ENCODE measurements around the gene BAIAP2L2. TPM values are rescaled to one million over a fixed set of nuclear protein-coding genes. Genes with fewer than 3 reads are reported as not detected.

The BAIAP2L2 gene
- polyA plus RNA-seq, 3 donors from 2014 or later: 0.21 TPM; not detected in 2

DNA sequence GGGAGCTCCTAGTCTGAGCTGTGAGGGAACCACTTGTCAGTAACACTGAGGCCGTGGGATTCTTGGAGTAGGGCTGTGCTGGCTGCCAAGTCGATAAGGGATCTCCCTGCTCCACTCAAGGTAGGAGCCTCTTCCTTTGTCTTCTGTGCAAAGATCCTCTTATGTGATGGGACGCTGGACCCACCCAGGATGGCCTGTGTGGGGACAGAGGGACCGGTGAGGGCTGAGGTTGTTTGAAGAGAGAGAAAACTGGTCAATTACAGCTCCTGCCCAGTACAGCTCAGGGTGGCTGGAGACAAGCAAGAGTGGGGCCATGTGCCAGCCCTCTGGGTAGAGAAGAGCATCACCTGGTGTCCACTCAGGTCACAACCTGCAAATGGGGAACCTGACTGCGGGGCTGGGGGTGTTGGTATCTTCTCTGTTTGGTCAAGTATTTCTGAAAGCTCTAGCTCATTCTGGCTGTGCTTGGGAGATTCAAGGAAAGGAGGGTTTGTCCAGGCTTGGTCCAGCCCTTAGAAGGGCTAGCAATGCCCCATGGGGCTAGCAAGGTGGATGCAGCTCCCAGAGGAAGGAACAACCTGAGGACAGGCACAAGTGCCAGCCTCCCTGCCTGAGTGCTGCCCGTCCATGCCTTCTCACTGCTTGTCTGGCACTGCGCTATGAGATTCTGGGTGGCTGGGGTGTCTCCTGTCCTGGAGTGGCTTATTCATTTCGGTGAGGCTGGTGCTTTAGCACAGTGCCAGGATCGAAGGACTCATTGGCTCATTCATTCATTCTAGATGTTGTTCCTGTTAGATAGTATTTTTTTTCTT, 27.6 kb upstream of the BAIAP2L2 start:
- peaks cover 9 to 32% (median 24%) of the 10 kb centered on the region in 3 donors for H3K36me3 Mint-ChIP-seq

DNA sequence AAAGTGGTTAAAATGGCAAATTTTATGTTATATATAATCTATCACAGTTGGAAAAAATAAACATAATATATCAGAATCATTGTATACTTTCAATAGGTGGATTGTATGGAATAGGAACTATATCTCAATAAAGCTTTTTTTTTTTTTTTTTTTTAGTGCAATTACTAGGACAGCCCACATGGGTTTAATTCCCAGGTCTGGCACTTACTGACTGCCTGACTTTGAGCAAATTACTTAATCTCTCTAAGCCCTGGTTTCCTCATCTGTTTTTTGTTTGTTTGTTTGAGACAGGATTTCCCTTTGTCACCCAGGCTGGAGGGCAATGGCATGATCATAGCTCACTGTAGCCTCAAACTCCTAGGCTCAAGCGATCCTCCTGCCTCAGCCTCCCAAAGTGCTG, 26.1 kb upstream of the BAIAP2L2 start:
- H3K27ac Mint-ChIP-seq: peak overlapping the region in 5 of 6 donors; percentile 48 to 82 (median 61)
- H3K36me3 Mint-ChIP-seq: peaks cover 15 to 38% (median 27%) of the 10 kb centered on the region in 3 donors
- no peak for DNase-seq
- H3K27me3 Mint-ChIP-seq (ENCODE audit: low read depth in 3 of 3): no peaks in the 10 kb centered on the region
- H3K9me3 Mint-ChIP-seq: no peaks in the 10 kb centered on the region
- H3K4me3 Mint-ChIP-seq: no peak overlapping the region
- H3K4me1 Mint-ChIP-seq: peaks cover 10 to 16% of the 10 kb centered on the region in 2 donors

More for the DNA sequence above, 27.6 kb upstream of the BAIAP2L2 start:
- Mint-ChIP-seq H3K27ac (peak overlapping the region in 5 of 6 donors; percentile 65 to 81 (median 74)), H3K4me3 (no peak overlapping the region), H3K27me3 (ENCODE audit: low read depth in 3 of 3) (no peaks in the 10 kb centered on the region), H3K9me3 (no peaks in the 10 kb centered on the region), H3K4me1 (peaks cover 22 to 30% of the 10 kb centered on the region in 2 donors)
- no peak for DNase-seq

DNA sequence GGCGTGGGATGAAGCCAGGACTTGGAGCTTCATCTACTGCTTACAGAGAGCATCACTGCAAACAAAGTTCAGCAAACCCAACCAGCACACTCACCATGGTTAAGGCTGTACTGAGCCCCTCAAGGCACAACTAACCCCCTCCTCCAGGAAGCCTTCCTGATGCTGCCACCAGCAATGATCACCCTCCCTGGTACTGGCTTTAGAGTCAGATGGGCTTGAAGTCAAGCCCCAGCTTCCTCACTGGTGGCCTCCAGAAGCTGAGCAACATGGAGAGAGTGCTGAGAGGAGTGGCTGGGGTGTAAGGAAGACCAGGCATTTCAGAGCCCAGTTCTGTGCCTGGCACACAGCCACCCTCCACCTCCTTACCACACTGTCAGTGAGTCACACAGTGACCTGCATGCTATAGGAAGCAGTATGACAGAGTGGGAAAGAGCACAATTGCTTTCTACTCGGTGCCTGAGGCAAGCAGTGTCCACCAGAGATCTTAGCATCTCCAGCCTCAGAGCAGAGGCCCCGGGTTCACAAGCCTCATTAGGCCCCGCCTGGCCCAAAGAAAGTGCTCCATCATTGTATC, 24.7 kb upstream of the BAIAP2L2 start:
- no peaks in the 10 kb centered on the region for H3K27me3 Mint-ChIP-seq (ENCODE audit: low read depth in 3 of 3)
- peaks cover 15 to 38% (median 27%) of the 10 kb centered on the region in 3 donors for H3K36me3 Mint-ChIP-seq
- no peaks in the 10 kb centered on the region for H3K9me3 Mint-ChIP-seq
- no peak overlapping the region for H3K4me3 Mint-ChIP-seq
- H3K27ac Mint-ChIP-seq: peak overlapping the region in 1 of 6 donors; percentile 51
- peaks cover 6 to 7% of the 10 kb centered on the region in 2 donors for H3K4me1 Mint-ChIP-seq
- DNase-seq: no peak

DNA sequence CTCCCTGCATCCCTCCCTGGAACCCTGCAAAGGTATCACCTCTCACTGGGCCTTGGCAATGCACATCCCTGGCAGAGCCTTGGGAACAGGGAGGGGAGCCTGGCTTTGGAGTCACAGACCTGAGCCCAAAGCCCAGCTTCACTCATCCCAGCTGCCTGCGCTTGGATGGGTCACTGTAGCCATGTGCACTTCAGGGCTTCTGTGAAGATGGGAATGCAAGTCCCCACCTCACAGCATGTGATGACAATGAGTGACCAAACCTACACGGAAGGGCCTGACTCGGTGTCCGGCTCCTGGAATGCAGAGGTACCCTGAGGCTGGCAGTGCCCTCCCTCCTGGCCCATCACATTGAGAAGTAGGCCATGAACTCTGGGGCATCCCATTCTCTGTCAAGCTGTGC, 22.8 kb upstream of the BAIAP2L2 start:
- Mint-ChIP-seq H3K9me3 (no peaks in the 10 kb centered on the region), H3K4me1 (peaks cover 6% of the 10 kb centered on the region in 2 donors), H3K27ac (no peak overlapping the region), H3K4me3 (no peak overlapping the region), H3K27me3 (ENCODE audit: low read depth in 3 of 3) (no peaks in the 10 kb centered on the region), H3K36me3 (peaks cover 15 to 39% (median 25%) of the 10 kb centered on the region in 3 donors)
- DNase-seq: no peak

DNA sequence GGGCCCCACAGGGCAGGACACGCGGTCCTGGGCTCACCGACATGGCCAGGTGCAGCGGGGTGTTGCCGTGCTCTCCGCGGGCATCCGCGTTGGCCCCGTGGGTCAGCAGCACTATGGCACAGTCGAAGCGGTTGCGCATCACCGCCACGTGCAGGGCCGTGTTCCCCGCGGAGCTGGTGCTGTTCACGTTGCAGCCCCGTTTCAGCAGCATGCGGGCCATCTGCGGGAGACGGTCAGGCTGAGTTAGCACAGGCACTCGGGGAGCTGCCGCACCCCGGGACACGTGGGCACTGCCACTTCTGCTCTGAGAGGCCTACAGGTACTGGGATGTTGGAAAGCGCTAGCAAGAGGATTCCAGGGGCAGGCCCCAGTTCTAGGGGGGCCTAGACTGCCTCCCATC, 22.3 kb upstream of the BAIAP2L2 start:
- Mint-ChIP-seq H3K9me3 (no peaks in the 10 kb centered on the region), H3K27me3 (ENCODE audit: low read depth in 3 of 3) (no peaks in the 10 kb centered on the region), H3K4me3 (no peak overlapping the region), H3K27ac (no peak overlapping the region), H3K4me1 (peaks cover 6% of the 10 kb centered on the region in 2 donors), H3K36me3 (peaks cover 15 to 35% (median 20%) of the 10 kb centered on the region in 3 donors)
- DNase-seq: no peak

DNA sequence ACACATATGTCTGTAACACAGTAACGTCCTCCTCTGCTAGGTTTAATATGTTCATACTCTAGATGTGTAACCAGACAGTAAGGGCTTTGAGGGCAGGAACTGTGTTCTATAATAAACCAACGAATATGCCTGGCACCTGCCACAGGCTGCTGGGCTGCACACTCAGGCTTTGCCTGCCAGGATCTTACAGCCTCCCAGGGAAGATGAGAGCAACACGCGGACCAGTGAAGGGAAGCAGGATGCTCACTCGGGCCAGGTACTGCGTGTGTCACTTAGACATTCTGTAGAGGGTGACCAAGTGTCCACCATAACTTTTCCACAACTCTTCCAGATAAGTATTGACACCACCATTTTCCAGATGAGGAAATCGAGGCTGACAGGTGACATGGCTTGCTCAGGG, 21.7 kb upstream of the BAIAP2L2 start:
- Mint-ChIP-seq H3K36me3 (peaks cover 15 to 35% (median 18%) of the 10 kb centered on the region in 3 donors), H3K27ac (peak overlapping the region in 1 of 6 donors; percentile 50), H3K4me1 (peaks cover 6% of the 10 kb centered on the region in 2 donors), H3K9me3 (no peaks in the 10 kb centered on the region), H3K27me3 (ENCODE audit: low read depth in 3 of 3) (no peaks in the 10 kb centered on the region), H3K4me3 (no peak overlapping the region)
- DNase-seq: no peak

DNA sequence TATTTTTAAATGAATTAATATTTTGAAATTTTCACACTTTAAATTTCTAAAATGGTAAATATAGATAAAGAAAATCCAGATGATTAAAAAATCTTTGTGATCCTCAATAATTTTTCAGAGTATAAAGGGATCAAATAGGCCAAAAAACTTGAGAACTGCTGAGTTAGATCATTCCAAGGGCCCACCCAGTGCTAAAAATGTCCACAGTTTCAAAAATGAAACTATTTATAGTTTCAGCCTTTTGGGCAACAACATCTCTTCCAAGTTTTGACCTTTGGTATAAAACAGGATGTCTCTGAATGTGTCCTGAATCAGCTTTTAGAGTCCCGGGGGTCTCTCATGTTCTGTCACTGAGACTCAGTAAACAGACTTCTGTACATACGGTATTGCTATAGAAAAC, 20.9 kb upstream of the BAIAP2L2 start:
- H3K27me3 Mint-ChIP-seq (ENCODE audit: low read depth in 3 of 3): no peaks in the 10 kb centered on the region
- no peak overlapping the region for H3K4me3 Mint-ChIP-seq
- H3K27ac Mint-ChIP-seq: no peak overlapping the region
- peaks cover 15 to 38% (median 18%) of the 10 kb centered on the region in 3 donors for H3K36me3 Mint-ChIP-seq
- peaks cover 6% of the 10 kb centered on the region in 2 donors for H3K4me1 Mint-ChIP-seq
- DNase-seq: no peak
- H3K9me3 Mint-ChIP-seq: no peaks in the 10 kb centered on the region

DNA sequence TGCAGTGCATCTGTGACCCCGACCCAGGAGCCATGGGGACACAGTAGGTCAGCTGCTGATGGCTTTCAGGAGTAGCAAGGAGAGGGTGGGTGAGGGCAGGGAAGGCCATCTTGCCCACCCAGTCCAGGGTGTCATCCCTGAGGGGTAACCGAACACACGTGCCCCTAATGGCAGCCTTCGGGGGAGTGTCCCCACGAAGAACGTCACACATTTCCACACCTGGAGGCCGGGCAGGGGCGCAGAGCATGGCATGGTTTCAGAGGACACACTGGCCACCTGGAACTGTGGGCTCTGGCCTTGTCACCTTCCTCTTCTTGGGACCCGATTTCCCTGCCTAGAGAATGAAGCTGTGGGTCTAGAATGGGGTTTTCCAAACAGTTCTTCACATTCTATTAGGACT, 19.4 kb upstream of the BAIAP2L2 start:
- Mint-ChIP-seq H3K4me3 (no peak overlapping the region), H3K27ac (no peak overlapping the region), H3K27me3 (ENCODE audit: low read depth in 3 of 3) (no peaks in the 10 kb centered on the region), H3K36me3 (peaks cover 6 to 29% (median 9%) of the 10 kb centered on the region in 3 donors), H3K4me1 (no peaks in the 10 kb centered on the region), H3K9me3 (no peaks in the 10 kb centered on the region)
- DNase-seq: no peak

DNA sequence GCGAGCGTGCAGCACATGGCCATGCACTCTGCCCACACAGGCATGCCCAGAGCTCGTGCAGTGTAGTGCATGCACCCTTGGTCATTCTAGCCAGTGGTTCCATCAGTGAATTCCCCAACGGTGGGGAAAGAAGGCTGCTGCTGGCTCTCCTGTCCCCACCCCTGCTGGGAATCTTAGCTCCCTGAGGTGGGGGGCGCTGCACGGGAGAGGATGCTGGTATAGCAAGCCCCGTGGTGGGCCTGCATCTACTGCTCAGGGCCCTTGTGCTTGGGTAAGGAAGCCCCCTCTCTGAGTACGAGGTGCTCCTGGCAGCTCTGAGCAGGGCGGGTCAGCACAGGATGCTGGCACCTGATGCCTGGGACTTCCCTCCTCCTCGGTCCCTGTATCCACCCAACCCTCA, 18.5 kb upstream of the BAIAP2L2 start:
- H3K36me3 Mint-ChIP-seq: peaks cover 6 to 25% (median 9%) of the 10 kb centered on the region in 3 donors

DNA sequence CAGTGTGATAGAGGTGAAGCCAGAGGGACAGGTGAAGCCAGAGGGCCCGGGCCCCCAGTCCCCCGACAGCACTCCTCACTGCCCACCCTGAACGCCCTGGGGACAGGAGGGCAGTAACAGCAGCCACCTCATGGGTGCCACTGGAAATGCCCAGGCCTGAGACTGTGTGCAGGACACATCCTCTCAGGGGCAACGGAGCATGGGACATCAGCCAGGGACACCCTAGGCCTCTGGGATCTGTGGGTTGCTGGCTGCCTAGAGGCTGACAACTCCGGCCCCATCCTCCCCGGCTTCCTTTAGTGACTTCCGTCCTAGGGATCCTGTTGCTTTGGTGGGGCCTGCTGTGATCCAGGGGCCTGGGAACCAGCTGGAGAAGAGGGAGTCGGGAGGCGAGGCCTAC, 17.4 kb upstream of the BAIAP2L2 start:
- H3K4me1 Mint-ChIP-seq: peaks cover 0 to 3% of the 10 kb centered on the region in 2 donors
- H3K9me3 Mint-ChIP-seq: no peaks in the 10 kb centered on the region

More for the DNA sequence above, 18.5 kb upstream of the BAIAP2L2 start:
- H3K27ac Mint-ChIP-seq: no peak overlapping the region
- no peaks in the 10 kb centered on the region for H3K9me3 Mint-ChIP-seq
- no peak overlapping the region for H3K4me3 Mint-ChIP-seq
- no peak for DNase-seq
- H3K27me3 Mint-ChIP-seq (ENCODE audit: low read depth in 3 of 3): peaks cover 0 to 2% (median 0%) of the 10 kb centered on the region in 3 donors
- peaks cover 0 to 3% of the 10 kb centered on the region in 2 donors for H3K4me1 Mint-ChIP-seq

DNA sequence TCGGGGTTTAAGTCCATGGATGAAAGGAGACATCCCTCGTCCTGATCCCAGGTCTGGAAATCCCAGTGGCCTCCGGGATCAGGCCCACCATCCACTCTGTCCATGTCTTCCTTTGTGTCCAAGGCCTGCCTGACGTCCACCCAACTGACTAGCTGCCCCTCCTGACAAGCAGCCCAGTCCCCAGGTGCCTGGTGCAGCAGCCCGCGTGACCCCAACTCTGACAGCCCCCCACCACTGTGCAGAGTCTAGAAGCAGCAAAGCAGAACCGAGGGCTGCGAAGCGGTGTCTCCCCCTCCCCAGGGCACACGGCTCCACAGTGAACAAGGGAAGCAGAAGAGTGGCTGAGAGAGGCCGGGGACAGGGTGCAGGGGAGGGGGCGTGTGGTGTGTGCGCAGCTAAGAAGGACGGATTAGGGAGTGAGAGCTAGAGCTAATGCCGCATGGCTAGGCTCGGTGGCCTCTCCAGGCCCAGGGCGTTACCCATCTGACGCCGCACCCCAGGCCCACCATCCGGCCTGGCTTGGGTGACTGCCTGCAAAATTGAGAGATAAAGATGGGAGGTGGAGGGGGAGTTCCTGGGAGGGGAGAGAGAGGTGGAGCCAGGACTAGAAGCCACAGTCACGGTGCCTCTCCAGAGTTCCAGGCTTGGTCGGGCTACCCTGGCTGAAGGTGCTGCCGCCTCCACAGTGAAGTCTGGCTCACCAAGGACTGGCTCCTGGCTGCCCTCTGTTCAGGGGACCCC, 16.6 kb upstream of the BAIAP2L2 start:
- Mint-ChIP-seq H3K4me3 (no peak overlapping the region), H3K36me3 (peaks cover 2 to 17% (median 5%) of the 10 kb centered on the region in 3 donors), H3K4me1 (peaks cover 0 to 3% of the 10 kb centered on the region in 2 donors), H3K9me3 (no peaks in the 10 kb centered on the region), H3K27ac (peak overlapping the region in 1 of 6 donors; percentile 14), H3K27me3 (ENCODE audit: low read depth in 3 of 3) (peaks cover 0 to 2% (median 0%) of the 10 kb centered on the region in 3 donors)
- DNase-seq: no peak

More for the DNA sequence above, 17.4 kb upstream of the BAIAP2L2 start:
- no peak for DNase-seq
- Mint-ChIP-seq H3K4me3 (no peak overlapping the region), H3K27ac (no peak overlapping the region), H3K36me3 (peaks cover 6 to 21% (median 6%) of the 10 kb centered on the region in 3 donors), H3K27me3 (ENCODE audit: low read depth in 3 of 3) (peaks cover 0 to 2% (median 0%) of the 10 kb centered on the region in 3 donors)

DNA sequence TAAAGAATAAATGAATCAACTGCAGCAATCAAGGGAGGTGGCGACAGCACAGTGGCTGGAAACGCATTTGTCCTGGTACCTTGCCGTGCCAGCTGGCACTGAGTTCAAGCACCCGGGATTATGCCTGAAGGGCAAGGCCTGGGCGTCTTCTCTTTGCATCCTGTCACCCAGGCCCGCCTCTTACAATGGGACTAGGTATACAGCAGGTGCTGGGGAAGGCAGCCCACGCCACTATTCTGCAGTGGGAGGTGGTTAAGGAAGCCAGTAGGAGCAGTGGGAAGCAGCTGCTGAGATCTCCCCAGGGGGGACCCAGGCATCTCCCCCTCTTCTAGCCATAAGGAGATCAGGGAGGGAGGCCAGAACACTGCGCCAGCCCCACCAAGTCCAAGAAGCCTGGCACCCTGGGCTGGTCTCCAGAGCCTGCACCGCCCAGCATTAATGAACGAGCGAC, 15.3 kb upstream of the BAIAP2L2 start:
- Mint-ChIP-seq H3K27ac (no peak overlapping the region), H3K4me3 (no peak overlapping the region), H3K27me3 (ENCODE audit: low read depth in 3 of 3) (peaks cover 0 to 2% (median 0%) of the 10 kb centered on the region in 3 donors), H3K4me1 (peaks cover 0 to 3% of the 10 kb centered on the region in 2 donors), H3K36me3 (peaks cover 0 to 15% (median 3%) of the 10 kb centered on the region in 3 donors), H3K9me3 (no peaks in the 10 kb centered on the region)
- no peak for DNase-seq

DNA sequence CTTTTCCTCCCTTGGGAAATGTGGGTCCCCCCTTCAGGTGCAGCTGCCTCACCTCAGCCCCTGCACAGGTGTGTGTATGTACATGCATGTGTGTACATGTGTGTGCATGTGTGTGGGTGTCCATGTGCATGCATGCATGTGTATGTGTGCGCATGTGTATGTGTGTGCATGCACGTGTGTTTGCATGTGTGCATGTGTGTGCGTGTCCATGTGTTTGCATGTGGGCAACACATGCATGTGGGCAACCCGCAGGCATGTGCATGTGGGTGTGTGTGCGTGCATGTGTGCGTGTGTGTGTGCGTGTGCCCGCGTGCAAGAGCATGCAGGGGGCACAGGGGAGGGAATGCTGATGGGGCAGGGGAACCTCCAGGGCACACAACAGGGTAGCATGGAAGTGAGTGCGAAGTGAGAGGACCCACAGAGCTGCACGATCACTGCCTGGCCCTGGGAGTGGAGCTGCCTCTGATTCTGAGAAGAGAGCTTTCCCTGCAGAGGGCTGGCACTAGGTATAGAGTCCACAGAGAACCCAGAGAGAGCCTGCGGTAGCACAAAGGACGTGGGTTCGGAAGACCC, 14.6 kb upstream of the BAIAP2L2 start:
- Mint-ChIP-seq H3K27me3 (ENCODE audit: low read depth in 3 of 3) (peaks cover 0 to 2% (median 0%) of the 10 kb centered on the region in 3 donors), H3K27ac (no peak overlapping the region), H3K4me3 (no peak overlapping the region), H3K9me3 (no peaks in the 10 kb centered on the region), H3K36me3 (peaks cover 0 to 14% (median 3%) of the 10 kb centered on the region in 3 donors), H3K4me1 (peaks cover 0 to 3% of the 10 kb centered on the region in 2 donors)
- no peak for DNase-seq

All from immature natural killer cell (primary cell).